Lower leg skin (tissue), 4 donors: Measurements from ENCODE around the gene TRIM65. TPM values are rescaled to one million over a fixed set of nuclear protein-coding genes. Genes with fewer than 3 reads are reported as not detected.
A peak's percentile ranks its signal among the peaks of the same experiment; 100 is the strongest.

Experiments
- DNase-seq, 2 donors: peaks; one replicate each; pipeline ENCODE4 v3.0.0-alpha.2; 2019; ENCODE audit warnings: low spot score in 2 of 2
- H3K4me3 ChIP-seq: fragments of 200-600 bp; sonication (generic); 2 replicates; pipeline ENCODE4 v1.5.1; 2017; ENCODE audit warnings: mild to moderate bottlenecking, low read depth; ENCODE audit not compliant: poor library complexity, severe bottlenecking
- POLR2A ChIP-seq, 2 donors: fragments of 450-650 bp; IDR thresholded peaks; one replicate each; pipeline ENCODE4 v1.6.1; 2016 to 2017; ENCODE audit warnings: antibody characterized with exemption in 2 of 2, mild to moderate bottlenecking in 1 of 2, moderate library complexity in 1 of 2
- WGBS, 2 donors: methylation state at CpG; one replicate each; pipeline ENCODE4 v1.1.5; 2018; 5-methylcytosine and 5-hydroxymethylcytosine counted together
- intact Hi-C: fragments of 100-400 bp; cut with DNase I; formaldehyde crosslinking; loops from one replicate; pipeline ENCODE4 v1.15.0; 2023; ENCODE audit warnings: low total_unique reads
- total RNA-seq, 4 donors: library from RNA; depleted of rRNA; stranded (reverse); fragments of >200 nt; gene quantifications; one replicate each; pipeline ENCODE4 v1.1.0, GENCODE V29; 2016
- TF ChIP-seq, protein P1 (sequence below), 3 donors: fragments of 450-650 bp; IDR thresholded peaks; one replicate each; pipeline ENCODE4 v1.5.1; 2016; ENCODE audit warnings: antibody characterized with exemption in 3 of 3, mild to moderate bottlenecking in 3 of 3, moderate library complexity in 2 of 3

The TRIM65 gene
- total RNA-seq, 4 donors from 2014 or later: 23.1 to 36.3 (median 32.2) TPM

DNA sequence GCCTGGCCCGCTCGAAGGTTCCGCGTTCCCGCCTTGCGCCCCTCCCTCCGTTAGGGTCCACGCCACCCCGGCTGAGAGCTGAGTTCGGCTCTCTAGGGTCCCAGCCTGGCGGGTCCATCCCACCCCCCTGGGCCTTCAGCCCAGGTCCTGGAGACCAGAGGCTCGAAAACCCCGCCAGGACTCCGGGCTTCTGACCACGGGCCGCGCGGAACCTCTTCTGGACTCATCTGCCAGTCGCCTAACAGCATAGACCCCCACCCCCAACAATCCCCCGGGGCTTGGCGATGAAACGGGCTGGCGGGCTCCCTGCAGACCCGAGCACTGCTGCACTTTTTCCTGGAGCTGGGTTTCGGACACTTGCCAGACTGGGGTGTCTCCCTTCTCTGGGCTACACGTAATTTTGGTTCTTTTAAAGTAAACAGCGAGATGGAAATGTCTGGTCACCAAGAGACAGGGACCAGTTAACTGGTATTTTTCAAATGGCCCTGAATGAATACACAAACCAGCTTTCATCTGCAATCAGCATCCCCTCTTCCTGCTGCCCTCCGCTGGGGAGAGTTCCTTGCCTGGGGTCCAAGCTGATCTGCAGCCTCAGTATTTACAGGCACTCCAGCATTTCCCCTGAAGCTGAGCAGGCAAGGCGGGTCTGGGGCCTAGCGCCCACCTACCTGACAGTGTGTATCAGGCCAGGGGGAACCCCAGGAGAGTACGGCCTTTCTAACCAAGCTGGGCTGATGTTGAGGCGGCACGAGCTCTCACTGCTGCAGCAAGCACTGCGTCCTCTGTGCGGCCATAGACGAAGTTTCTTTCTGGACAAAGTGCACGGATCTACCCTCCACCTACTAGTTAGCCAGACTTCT is 639 bp upstream of the TRIM65 start:
- TF ChIP-seq POLR2A (IDR thresholded peaks at IDR 0.05): no peak
- TF ChIP-seq, protein P1, sequence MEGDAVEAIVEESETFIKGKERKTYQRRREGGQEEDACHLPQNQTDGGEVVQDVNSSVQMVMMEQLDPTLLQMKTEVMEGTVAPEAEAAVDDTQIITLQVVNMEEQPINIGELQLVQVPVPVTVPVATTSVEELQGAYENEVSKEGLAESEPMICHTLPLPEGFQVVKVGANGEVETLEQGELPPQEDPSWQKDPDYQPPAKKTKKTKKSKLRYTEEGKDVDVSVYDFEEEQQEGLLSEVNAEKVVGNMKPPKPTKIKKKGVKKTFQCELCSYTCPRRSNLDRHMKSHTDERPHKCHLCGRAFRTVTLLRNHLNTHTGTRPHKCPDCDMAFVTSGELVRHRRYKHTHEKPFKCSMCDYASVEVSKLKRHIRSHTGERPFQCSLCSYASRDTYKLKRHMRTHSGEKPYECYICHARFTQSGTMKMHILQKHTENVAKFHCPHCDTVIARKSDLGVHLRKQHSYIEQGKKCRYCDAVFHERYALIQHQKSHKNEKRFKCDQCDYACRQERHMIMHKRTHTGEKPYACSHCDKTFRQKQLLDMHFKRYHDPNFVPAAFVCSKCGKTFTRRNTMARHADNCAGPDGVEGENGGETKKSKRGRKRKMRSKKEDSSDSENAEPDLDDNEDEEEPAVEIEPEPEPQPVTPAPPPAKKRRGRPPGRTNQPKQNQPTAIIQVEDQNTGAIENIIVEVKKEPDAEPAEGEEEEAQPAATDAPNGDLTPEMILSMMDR (IDR thresholded peaks at IDR 0.05): no peak
- peak in 1 of 2 donors; percentile 92 for DNase-seq
- 46 to 63% methylated on average over 27 to 32 of the region's 37 CpGs for WGBS, 2 donors
- no peak overlapping the region for H3K4me3 ChIP-seq
- intact Hi-C loops: no loop called here

DNA sequence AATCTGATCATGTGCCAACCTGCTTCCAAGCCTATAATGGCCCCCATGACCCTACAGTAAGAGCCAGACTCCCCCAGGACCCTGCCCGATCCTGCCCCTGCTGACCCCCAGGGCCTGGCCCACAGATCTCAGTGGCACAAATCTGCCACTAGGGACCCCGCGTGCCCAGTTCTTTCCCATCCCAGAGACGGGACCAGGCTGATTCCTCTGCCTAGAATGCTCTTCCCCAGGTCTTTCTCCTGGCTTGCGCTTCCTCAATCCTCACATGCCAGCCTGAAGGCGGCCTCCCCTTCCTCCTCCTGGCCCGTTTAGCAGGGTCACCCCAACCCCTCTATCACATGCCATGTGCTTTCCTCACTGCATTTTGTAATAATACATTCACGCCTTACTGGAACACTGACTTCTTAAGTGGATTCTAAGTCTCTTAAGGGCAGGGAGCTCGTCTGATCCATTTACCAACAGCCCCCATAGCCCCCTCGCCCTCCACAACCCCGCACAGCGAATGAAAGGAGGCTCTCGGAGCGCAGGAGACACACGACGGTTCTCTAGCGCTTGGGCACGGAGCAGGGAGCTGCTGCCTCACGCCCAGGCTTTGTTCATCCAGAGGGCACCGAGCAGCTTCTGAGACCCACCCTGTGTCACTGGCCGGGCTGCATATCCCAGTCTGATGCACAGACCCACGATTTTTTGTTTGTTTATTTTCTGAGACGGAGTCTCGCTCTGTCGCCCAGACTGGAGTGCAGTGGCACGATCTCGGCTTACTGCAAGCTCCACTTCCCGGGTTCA is 1.2 kb downstream of the TRIM65 start:
- WGBS, 2 donors: 14 to 16% methylated on average over 27 to 28 of the region's 28 CpGs
- peak in 1 of 2 donors; percentile 87 for DNase-seq
- no peak for TF ChIP-seq POLR2A (IDR thresholded peaks at IDR 0.05)
- TF ChIP-seq, protein P1 (IDR thresholded peaks at IDR 0.05): peak in 1 of 3 donors; percentile 13
- H3K4me3 ChIP-seq: peak overlapping the region; percentile 64
- intact Hi-C loops: no loop called here

- intact Hi-C loops: no loop called here
- WGBS, 2 donors: 61 to 64% methylated on average over 22 of the region's 22 CpGs
- TF ChIP-seq, protein P1 (IDR thresholded peaks at IDR 0.05): no peak
- no peak for TF ChIP-seq POLR2A (IDR thresholded peaks at IDR 0.05)
- peak in 1 of 2 donors; percentile 79 for DNase-seq
- no peak overlapping the region for H3K4me3 ChIP-seq
Observed at GRCh38 chr17:75894049-75894733, 2.6 kb downstream of the TRIM65 start.

DNA sequence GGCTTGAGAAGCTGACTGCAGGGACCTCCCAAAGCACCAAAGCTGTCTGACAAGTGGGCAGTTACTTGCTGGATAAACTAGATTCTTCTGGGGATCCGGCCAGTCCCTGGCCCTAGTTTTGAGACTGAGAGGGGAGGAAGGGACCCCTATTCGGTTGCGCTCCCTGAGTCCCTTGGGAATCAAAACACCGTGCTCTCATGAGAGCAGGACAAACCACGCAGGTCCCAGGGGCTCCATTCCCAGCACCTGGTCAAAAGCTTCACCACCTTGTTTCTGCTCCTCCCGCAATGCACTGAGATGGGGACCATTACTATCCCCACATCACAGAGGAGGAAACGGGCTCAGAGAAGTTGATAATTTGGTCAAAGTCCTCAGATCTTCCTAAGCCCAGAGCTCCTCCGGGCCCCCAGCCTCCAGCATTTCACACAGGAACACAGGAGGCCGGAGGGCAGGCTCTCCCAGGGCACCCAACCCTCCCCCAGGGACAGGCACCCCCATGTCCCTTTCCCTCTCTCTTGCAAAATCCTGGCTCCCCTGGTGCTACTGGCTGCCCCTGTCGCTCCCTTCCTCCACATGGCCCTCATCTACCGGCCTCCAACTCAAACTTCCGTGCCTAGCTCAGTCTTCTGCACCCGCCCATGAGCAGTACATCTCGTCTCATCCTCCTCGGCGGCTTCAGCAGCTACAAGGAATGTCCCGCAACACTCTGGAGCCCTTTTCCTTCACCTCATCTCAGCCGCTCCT is 3.3 kb downstream of the TRIM65 start:
- intact Hi-C loops: no loop called here

GRCh38 chr17:75892556-75893224 is 4.1 kb downstream of the TRIM65 start:
- intact Hi-C loops: no loop called here
- TF ChIP-seq, protein P1 (IDR thresholded peaks at IDR 0.05): no peak
- no peak for TF ChIP-seq POLR2A (IDR thresholded peaks at IDR 0.05)
- 86 to 87% methylated on average over 8 to 12 of the region's 16 CpGs for WGBS, 2 donors
- no peak overlapping the region for H3K4me3 ChIP-seq
- no peak for DNase-seq

More for the DNA sequence above, 3.3 kb downstream of the TRIM65 start:
- WGBS, 2 donors: 88% methylated on average over 18 of the region's 18 CpGs
- DNase-seq: no peak
- TF ChIP-seq POLR2A (IDR thresholded peaks at IDR 0.05): no peak
- H3K4me3 ChIP-seq: no peak overlapping the region
